HG02610 (cell line): ENCODE data around the gene ASCC2.

ENCODE experiments used
- ATAC-seq: cut with Tn5 transposase; IDR thresholded peaks from one replicate; pipeline ENCODE4 v1.9.1; 2021; ENCODE audit warnings: mild to moderate bottlenecking, moderate library complexity; ENCODE audit not compliant: unreplicated experiment

ASCC2 gene

GRCh38 chr22:29820961-29821290 is 17.1 kb downstream of the ASCC2 start:
- no peak for ATAC-seq

- ATAC-seq = no peak
These were observed 18.6 kb downstream of the ASCC2 start for GRCh38 chr22:29819501-29819900.

GRCh38 chr22:29817724-29818123 is 20.4 kb downstream of the ASCC2 start:
- no peak for ATAC-seq

GRCh38 chr22:29816980-29817379 is 21.1 kb downstream of the ASCC2 start:
- ATAC-seq = no peak

GRCh38 chr22:29816539-29816938 is 21.5 kb downstream of the ASCC2 start:
- ATAC-seq = no peak

- no peak for ATAC-seq
These were observed 21.9 kb downstream of the ASCC2 start for GRCh38 chr22:29816128-29816527.

- ATAC-seq = no peak
These were observed 22.5 kb downstream of the ASCC2 start for GRCh38 chr22:29815580-29815979.

GRCh38 chr22:29814003-29814402 is 24.1 kb downstream of the ASCC2 start:
- no peak for ATAC-seq

- no peak for ATAC-seq
These were observed 24.5 kb downstream of the ASCC2 start for GRCh38 chr22:29813563-29813962.

- ATAC-seq = no peak
These were observed 24.9 kb downstream of the ASCC2 start for GRCh38 chr22:29813126-29813525.

- ATAC-seq = no peak
These were observed 26.7 kb downstream of the ASCC2 start for GRCh38 chr22:29811377-29811776.

- no peak for ATAC-seq
These were observed 27.9 kb downstream of the ASCC2 start for GRCh38 chr22:29810216-29810615.

GRCh38 chr22:29806196-29806595 is 31.9 kb downstream of the ASCC2 start:
- no peak for ATAC-seq

GRCh38 chr22:29804985-29805384 is 33.1 kb downstream of the ASCC2 start:
- no peak for ATAC-seq

GRCh38 chr22:29803190-29803589 is 34.9 kb downstream of the ASCC2 start:
- ATAC-seq = no peak

GRCh38 chr22:29801796-29802195 is 36.3 kb downstream of the ASCC2 start:
- ATAC-seq = no peak

GRCh38 chr22:29801153-29801552 is 36.9 kb downstream of the ASCC2 start:
- ATAC-seq = no peak

- no peak for ATAC-seq
These were observed 38.8 kb downstream of the ASCC2 start for GRCh38 chr22:29799217-29799680.

GRCh38 chr22:29798801-29799200 is 39.3 kb downstream of the ASCC2 start:
- ATAC-seq = no peak

- no peak for ATAC-seq
These were observed 39.8 kb downstream of the ASCC2 start for GRCh38 chr22:29798318-29798717.

- ATAC-seq = no peak
These were observed 40.7 kb downstream of the ASCC2 start for GRCh38 chr22:29797351-29797750.

GRCh38 chr22:29795663-29796062 is 42.4 kb downstream of the ASCC2 start:
- ATAC-seq = no peak

- ATAC-seq = no peak
These were observed 44.7 kb downstream of the ASCC2 start for GRCh38 chr22:29793396-29793795.

- ATAC-seq = no peak
These were observed 48.0 kb downstream of the ASCC2 start for GRCh38 chr22:29790061-29790460.
